ENCODE data around the gene TRAM2. TPM values are rescaled to one million over a fixed set of nuclear protein-coding genes. Genes with fewer than 3 reads are reported as not detected.

TRAM2 gene
- total RNA-seq, 1 donor from 2014 or later: 11.0 TPM

GRCh38 chr6:52596371-52597028 is 19.6 kb upstream of the TRAM2 start:
- H3K4me1 ChIP-seq: peaks cover 31% of the 10 kb centered on the region
- no peaks in the 10 kb centered on the region for H3K9me3 ChIP-seq
- DNase-seq (ENCODE audit: extremely low spot score in 2 of 2): peak in 1 of 2 donors; percentile 32
- intact Hi-C loops (cut with DNase I): loop anchor here (2.0 to 5.0 kb wide), 2 partner anchors 18 to 174 kb away; partner anchors contain the start of gene EFHC1
- no peaks in the 10 kb centered on the region for H3K27me3 ChIP-seq
- H3K36me3 ChIP-seq: no peaks in the 10 kb centered on the region
- H3K4me3 ChIP-seq: no peak overlapping the region
- H3K27ac ChIP-seq: peak overlapping the region; percentile 67
- TF ChIP-seq POLR2AphosphoS5 (IDR thresholded peaks at IDR 0.05; ENCODE audit: insufficient read depth in 1 of 2, low read depth in 1 of 2) (no peak), POLR2A (IDR thresholded peaks at IDR 0.05) (no peak)
- TF ChIP-seq, protein P1, sequence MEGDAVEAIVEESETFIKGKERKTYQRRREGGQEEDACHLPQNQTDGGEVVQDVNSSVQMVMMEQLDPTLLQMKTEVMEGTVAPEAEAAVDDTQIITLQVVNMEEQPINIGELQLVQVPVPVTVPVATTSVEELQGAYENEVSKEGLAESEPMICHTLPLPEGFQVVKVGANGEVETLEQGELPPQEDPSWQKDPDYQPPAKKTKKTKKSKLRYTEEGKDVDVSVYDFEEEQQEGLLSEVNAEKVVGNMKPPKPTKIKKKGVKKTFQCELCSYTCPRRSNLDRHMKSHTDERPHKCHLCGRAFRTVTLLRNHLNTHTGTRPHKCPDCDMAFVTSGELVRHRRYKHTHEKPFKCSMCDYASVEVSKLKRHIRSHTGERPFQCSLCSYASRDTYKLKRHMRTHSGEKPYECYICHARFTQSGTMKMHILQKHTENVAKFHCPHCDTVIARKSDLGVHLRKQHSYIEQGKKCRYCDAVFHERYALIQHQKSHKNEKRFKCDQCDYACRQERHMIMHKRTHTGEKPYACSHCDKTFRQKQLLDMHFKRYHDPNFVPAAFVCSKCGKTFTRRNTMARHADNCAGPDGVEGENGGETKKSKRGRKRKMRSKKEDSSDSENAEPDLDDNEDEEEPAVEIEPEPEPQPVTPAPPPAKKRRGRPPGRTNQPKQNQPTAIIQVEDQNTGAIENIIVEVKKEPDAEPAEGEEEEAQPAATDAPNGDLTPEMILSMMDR (IDR thresholded peaks at IDR 0.05): no peak

- H3K4me3 ChIP-seq: no peak overlapping the region
- intact Hi-C loops (cut with DNase I): loop anchor here (2.0 to 5.0 kb wide), 2 partner anchors 17 to 173 kb away; partner anchors contain the start of gene EFHC1
- H3K27ac ChIP-seq: peak overlapping the region; percentile 67
- peaks cover 31% of the 10 kb centered on the region for H3K4me1 ChIP-seq
- TF ChIP-seq POLR2A (IDR thresholded peaks at IDR 0.05): no peak
- no peak for TF ChIP-seq POLR2AphosphoS5 (IDR thresholded peaks at IDR 0.05; ENCODE audit: insufficient read depth in 1 of 2, low read depth in 1 of 2)
- TF ChIP-seq, protein P1 (IDR thresholded peaks at IDR 0.05): no peak
- no peaks in the 10 kb centered on the region for H3K9me3 ChIP-seq
- H3K36me3 ChIP-seq: no peaks in the 10 kb centered on the region
- peak in 1 of 2 donors; percentile 55 for DNase-seq (ENCODE audit: extremely low spot score in 2 of 2)
- H3K27me3 ChIP-seq: no peaks in the 10 kb centered on the region
These were observed 18.9 kb upstream of the TRAM2 start for GRCh38 chr6:52595796-52596130.

DNA sequence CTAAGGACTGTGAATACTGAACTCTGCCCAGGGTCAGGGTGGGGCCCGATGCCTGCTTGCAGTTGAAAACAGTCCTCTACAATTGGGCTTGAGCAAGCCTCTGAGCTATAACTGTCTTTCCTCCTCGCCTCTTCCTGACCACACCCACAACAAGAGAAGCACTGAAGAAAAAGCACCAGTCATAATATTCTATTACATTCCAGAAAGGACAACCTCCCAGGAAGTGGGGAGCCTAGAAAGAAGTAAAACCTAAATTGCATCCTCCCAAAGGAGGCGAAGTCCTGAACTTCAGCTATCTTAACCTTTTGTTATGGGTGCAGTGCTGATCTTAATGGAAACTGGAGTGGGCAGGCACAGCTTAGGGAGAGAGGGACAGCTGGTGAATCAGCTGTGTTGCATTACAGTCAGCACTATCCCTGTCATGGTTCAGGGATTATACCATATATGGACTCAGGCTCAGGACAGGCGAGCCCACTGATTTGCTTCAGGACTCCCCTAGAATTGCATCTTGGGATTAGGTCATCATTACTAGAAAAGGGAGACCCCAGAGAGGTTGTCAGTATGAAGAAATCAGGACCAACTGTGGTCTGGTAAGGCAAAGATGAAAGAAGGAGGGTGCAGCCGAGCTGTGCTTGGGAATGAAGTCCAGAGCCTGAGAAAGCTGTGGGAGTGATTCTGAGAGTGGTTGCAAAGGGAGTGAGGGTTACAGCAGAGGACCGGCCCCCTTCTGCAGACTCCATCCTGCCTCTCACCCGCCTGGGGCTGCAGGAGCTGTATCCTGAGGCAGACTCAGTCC is 18.3 kb upstream of the TRAM2 start:
- H3K9me3 ChIP-seq: no peaks in the 10 kb centered on the region
- no peaks in the 10 kb centered on the region for H3K27me3 ChIP-seq
- no peak for TF ChIP-seq POLR2A (IDR thresholded peaks at IDR 0.05)
- peak in 1 of 2 donors; percentile 60 for TF ChIP-seq POLR2AphosphoS5 (IDR thresholded peaks at IDR 0.05; ENCODE audit: insufficient read depth in 1 of 2, low read depth in 1 of 2)
- H3K4me3 ChIP-seq: peak overlapping the region; percentile 3 to 9
- peak overlapping the region; percentile 67 for H3K27ac ChIP-seq
- H3K4me1 ChIP-seq: peaks cover 31% of the 10 kb centered on the region
- intact Hi-C loops (cut with DNase I): loop anchor here (5.0 kb wide), 1 partner anchor 173 kb away; the partner anchor contains the start of gene EFHC1
- DNase-seq (ENCODE audit: extremely low spot score in 2 of 2): peak in 1 of 2 donors; percentile 67
- H3K36me3 ChIP-seq: no peaks in the 10 kb centered on the region

- intact Hi-C loops (cut with DNase I): no loop called here
- TF ChIP-seq POLR2AphosphoS5 (IDR thresholded peaks at IDR 0.05; ENCODE audit: insufficient read depth in 1 of 2, low read depth in 1 of 2): no peak
- Histone ChIP-seq H3K4me1 (peaks cover 31% of the 10 kb centered on the region), H3K9me3 (no peaks in the 10 kb centered on the region), H3K36me3 (no peaks in the 10 kb centered on the region), H3K4me3 (no peak overlapping the region), H3K27me3 (no peaks in the 10 kb centered on the region), H3K27ac (peak overlapping the region; percentile 67)
- peak; percentile 25 to 32 for DNase-seq (ENCODE audit: extremely low spot score in 2 of 2)
These were observed 17.4 kb upstream of the TRAM2 start for GRCh38 chr6:52594221-52594620.

GRCh38 chr6:52591832-52592231 is 15.0 kb upstream of the TRAM2 start:
- Histone ChIP-seq H3K27me3 (no peaks in the 10 kb centered on the region), H3K9me3 (no peaks in the 10 kb centered on the region), H3K36me3 (no peaks in the 10 kb centered on the region), H3K4me1 (peaks cover 20% of the 10 kb centered on the region), H3K4me3 (no peak overlapping the region), H3K27ac (no peak overlapping the region)
- intact Hi-C loops (cut with DNase I): no loop called here
- TF ChIP-seq, protein P1 (IDR thresholded peaks at IDR 0.05): no peak
- TF ChIP-seq POLR2AphosphoS5 (IDR thresholded peaks at IDR 0.05; ENCODE audit: insufficient read depth in 1 of 2, low read depth in 1 of 2) (no peak), POLR2A (IDR thresholded peaks at IDR 0.05) (no peak)
- DNase-seq (ENCODE audit: extremely low spot score in 2 of 2): peak in 1 of 2 donors; percentile 13

Data from vagina (tissue), 2 donors.